ENCODE results near the gene C2CD2. TPM values are rescaled to one million over a fixed set of nuclear protein-coding genes. Genes with fewer than 3 reads are reported as not detected.

The C2CD2 gene
- total RNA-seq, 3 donors from 2014 or later, result 37.0 to 73.8 (median 41.6) TPM

GRCh38 chr21:41979751-41980369, 26.0 kb upstream of the C2CD2 start:
- DNase-seq (ENCODE audit: low spot score in 2 of 2), result peak in 1 of 2 donors; percentile 11
- intact Hi-C loops (cut with DNase I; ENCODE audit: low total_unique reads), result loop anchor here (2.0 kb wide), 1 partner anchor 31 kb away; no protein-coding TSS in a partner anchor
- Histone ChIP-seq H3K27ac (no peak overlapping the region), H3K36me3 (no peaks in the 10 kb centered on the region), H3K9me3 (no peaks in the 10 kb centered on the region), H3K27me3 (no peaks in the 10 kb centered on the region), H3K4me1 (peaks cover 0 to under 1% of the 10 kb centered on the region in 2 donors), H3K4me3 (no peak overlapping the region)
- TF ChIP-seq POLR2A (IDR thresholded peaks at IDR 0.05) (no peak), POLR2AphosphoS5 (IDR thresholded peaks at IDR 0.05) (no peak)
- TF ChIP-seq, protein P1, sequence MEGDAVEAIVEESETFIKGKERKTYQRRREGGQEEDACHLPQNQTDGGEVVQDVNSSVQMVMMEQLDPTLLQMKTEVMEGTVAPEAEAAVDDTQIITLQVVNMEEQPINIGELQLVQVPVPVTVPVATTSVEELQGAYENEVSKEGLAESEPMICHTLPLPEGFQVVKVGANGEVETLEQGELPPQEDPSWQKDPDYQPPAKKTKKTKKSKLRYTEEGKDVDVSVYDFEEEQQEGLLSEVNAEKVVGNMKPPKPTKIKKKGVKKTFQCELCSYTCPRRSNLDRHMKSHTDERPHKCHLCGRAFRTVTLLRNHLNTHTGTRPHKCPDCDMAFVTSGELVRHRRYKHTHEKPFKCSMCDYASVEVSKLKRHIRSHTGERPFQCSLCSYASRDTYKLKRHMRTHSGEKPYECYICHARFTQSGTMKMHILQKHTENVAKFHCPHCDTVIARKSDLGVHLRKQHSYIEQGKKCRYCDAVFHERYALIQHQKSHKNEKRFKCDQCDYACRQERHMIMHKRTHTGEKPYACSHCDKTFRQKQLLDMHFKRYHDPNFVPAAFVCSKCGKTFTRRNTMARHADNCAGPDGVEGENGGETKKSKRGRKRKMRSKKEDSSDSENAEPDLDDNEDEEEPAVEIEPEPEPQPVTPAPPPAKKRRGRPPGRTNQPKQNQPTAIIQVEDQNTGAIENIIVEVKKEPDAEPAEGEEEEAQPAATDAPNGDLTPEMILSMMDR (IDR thresholded peaks at IDR 0.05), result no peak

DNA sequence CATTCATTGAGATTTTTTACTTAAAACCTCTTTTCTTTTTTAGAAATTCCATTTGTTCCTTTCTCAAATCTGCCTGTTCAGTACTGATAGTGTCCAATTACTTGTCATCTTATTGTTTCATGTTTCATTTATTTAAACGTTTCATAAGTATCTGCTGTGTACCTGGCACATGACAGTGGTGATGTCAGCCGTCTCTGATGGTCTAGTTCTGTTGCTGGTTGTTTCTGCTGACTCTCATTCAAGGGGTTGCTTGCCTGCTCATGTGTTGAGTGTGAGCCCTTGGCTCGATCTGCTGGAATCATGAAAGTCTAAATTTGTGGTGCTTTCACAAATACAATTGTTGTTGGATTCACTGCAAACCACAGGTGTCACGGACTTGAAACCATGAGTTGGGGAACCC, 25.5 kb upstream of the C2CD2 start:
- TF ChIP-seq POLR2AphosphoS5 (IDR thresholded peaks at IDR 0.05) (no peak), POLR2A (IDR thresholded peaks at IDR 0.05) (no peak)
- TF ChIP-seq, protein P1 (IDR thresholded peaks at IDR 0.05), result no peak
- no peaks in the 10 kb centered on the region for H3K4me1 ChIP-seq
- H3K9me3 ChIP-seq, result no peaks in the 10 kb centered on the region
- no peaks in the 10 kb centered on the region for H3K27me3 ChIP-seq
- H3K4me3 ChIP-seq, result no peak overlapping the region
- no peak overlapping the region for H3K27ac ChIP-seq
- peak in 1 of 2 donors; percentile 2 for DNase-seq (ENCODE audit: low spot score in 2 of 2)
- intact Hi-C loops (cut with DNase I; ENCODE audit: low total_unique reads), result loop anchor here (2.0 kb wide), 1 partner anchor 31 kb away; no protein-coding TSS in a partner anchor
- no peaks in the 10 kb centered on the region for H3K36me3 ChIP-seq

GRCh38 chr21:41977034-41977950, 23.5 kb upstream of the C2CD2 start:
- no peaks in the 10 kb centered on the region for H3K4me1 ChIP-seq
- peak in 1 of 2 donors; percentile 18 for DNase-seq (ENCODE audit: low spot score in 2 of 2)
- H3K4me3 ChIP-seq, result no peak overlapping the region
- TF ChIP-seq POLR2A (IDR thresholded peaks at IDR 0.05) (no peak), POLR2AphosphoS5 (IDR thresholded peaks at IDR 0.05) (no peak)
- TF ChIP-seq, protein P1 (IDR thresholded peaks at IDR 0.05), result no peak
- intact Hi-C loops (cut with DNase I; ENCODE audit: low total_unique reads), result no loop called here
- H3K36me3 ChIP-seq, result no peaks in the 10 kb centered on the region
- no peaks in the 10 kb centered on the region for H3K27me3 ChIP-seq
- H3K9me3 ChIP-seq, result no peaks in the 10 kb centered on the region
- H3K27ac ChIP-seq, result no peak overlapping the region

DNA sequence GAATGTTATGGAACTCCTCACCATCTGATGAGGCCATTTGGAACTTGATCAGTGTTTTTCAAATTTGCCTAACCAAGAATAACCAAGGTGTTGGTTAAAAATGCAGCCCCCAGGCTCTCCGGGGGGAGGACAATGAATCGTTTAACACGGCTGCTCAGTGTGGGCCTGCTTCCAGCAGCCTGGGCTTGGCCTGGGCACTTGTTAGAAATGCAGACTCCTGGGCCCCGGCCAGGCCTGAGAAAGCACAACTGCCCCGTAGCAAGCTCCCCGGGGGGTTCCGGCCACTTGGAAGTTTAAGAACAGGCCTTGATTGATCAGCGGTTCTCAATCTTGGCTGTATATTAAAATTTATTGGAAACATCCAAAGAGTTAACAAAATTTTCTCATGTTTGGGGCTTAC, 22.8 kb upstream of the C2CD2 start:
- no peaks in the 10 kb centered on the region for H3K4me1 ChIP-seq
- no peaks in the 10 kb centered on the region for H3K9me3 ChIP-seq
- no peak overlapping the region for H3K27ac ChIP-seq
- peak in 1 of 2 donors; percentile 27 for DNase-seq (ENCODE audit: low spot score in 2 of 2)
- H3K4me3 ChIP-seq, result no peak overlapping the region
- H3K27me3 ChIP-seq, result no peaks in the 10 kb centered on the region
- intact Hi-C loops (cut with DNase I; ENCODE audit: low total_unique reads), result no loop called here
- no peaks in the 10 kb centered on the region for H3K36me3 ChIP-seq
- TF ChIP-seq POLR2AphosphoS5 (IDR thresholded peaks at IDR 0.05) (no peak), POLR2A (IDR thresholded peaks at IDR 0.05) (no peak)
- TF ChIP-seq, protein P1 (IDR thresholded peaks at IDR 0.05), result no peak

Data from breast epithelium (tissue), 4 donors.